Measurements from ENCODE around the gene ITCH. TPM values are rescaled to one million over a fixed set of nuclear protein-coding genes. Genes with fewer than 3 reads are reported as not detected.

The ITCH gene
- total RNA-seq, 1 experiment from 2014 or later: 78.8 TPM

DNA sequence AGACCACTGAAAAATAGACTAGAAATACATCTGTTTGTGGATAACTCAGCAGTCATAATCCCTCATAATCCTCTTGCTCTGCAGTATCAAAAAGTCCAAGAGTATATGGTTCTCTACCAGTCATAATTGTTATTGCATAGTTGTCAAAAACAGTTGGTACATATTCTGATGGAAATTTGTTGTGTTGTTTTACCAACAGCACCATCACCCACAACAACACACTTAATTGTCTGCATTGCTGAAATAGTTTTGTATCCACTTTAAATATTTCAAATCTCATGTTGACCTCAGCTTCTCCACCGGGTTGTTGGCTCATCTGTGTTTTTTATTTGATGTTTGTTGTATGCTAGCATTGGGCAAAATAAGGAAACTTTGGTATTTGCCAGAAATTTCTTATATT, 39.4 kb downstream of the ITCH start:
- H3K4me3 ChIP-seq (replicated peaks in 1 of 2; ENCODE audit: low read depth in 1 of 2, low read length in 2 of 2): no peak overlapping the region
- H3K4me2 ChIP-seq (ENCODE audit: low read length): no peak overlapping the region
- H3K27me3 ChIP-seq (ENCODE audit: insufficient read depth, low read length): no peaks in the 10 kb centered on the region
- no TSS peak for BruUV-seq (replicated peaks)
- no peaks in the 10 kb centered on the region for H4K20me1 ChIP-seq (ENCODE audit: insufficient read depth)
- TF ChIP-seq POLR2A (IDR thresholded peaks at IDR 0.05; ENCODE audit: borderline replicate concordance, extremely low read depth, insufficient read depth, insufficient read length) (no peak), JUND (IDR thresholded peaks at IDR 0.05) (no peak), SRF (IDR thresholded peaks at IDR 0.05; ENCODE audit: low read depth) (no peak), EZH2 (IDR thresholded peaks at IDR 0.05) (no peak), SP1 (IDR thresholded peaks at IDR 0.05; ENCODE audit: low read depth) (no peak), REST (IDR thresholded peaks at IDR 0.05; ENCODE audit: low read depth) (no peak), EGR1 (IDR thresholded peaks at IDR 0.05; ENCODE audit: low read depth) (no peak), ZFX (IDR thresholded peaks at IDR 0.05) (no peak), YY1 (IDR thresholded peaks at IDR 0.05; ENCODE audit: extremely low read depth, insufficient replicate concordance, low read depth, low read length) (no peak), SIN3A (IDR thresholded peaks at IDR 0.05; ENCODE audit: low read depth) (no peak), TCF7L2 (IDR thresholded peaks at IDR 0.05; ENCODE audit: borderline replicate concordance, extremely low read depth, insufficient read depth, insufficient read length) (no peak), CBX3 (IDR thresholded peaks at IDR 0.05; ENCODE audit: low read depth) (no peak), CEBPB (IDR thresholded peaks at IDR 0.05; ENCODE audit: low read depth) (no peak), FOSL1 (IDR thresholded peaks at IDR 0.05; ENCODE audit: low read depth) (no peak), EZH2phosphoT487 (IDR thresholded peaks at IDR 0.05; ENCODE audit: borderline replicate concordance) (no peak)
- TF ChIP-seq, protein P1, sequence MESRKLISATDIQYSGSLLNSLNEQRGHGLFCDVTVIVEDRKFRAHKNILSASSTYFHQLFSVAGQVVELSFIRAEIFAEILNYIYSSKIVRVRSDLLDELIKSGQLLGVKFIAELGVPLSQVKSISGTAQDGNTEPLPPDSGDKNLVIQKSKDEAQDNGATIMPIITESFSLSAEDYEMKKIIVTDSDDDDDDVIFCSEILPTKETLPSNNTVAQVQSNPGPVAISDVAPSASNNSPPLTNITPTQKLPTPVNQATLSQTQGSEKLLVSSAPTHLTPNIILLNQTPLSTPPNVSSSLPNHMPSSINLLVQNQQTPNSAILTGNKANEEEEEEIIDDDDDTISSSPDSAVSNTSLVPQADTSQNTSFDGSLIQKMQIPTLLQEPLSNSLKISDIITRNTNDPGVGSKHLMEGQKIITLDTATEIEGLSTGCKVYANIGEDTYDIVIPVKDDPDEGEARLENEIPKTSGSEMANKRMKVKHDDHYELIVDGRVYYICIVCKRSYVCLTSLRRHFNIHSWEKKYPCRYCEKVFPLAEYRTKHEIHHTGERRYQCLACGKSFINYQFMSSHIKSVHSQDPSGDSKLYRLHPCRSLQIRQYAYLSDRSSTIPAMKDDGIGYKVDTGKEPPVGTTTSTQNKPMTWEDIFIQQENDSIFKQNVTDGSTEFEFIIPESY (IDR thresholded peaks at IDR 0.05; ENCODE audit: extremely low read depth, insufficient replicate concordance, low read length): no peak
- H3K36me3 ChIP-seq (ENCODE audit: control insufficient read depth in 1 of 2, insufficient read depth in 2 of 2, low read length in 2 of 2): peaks cover 0 to 4% of the 10 kb centered on the region in 2 experiments; a peak in 1 of 4 replicates
- no peak overlapping the region for H3K27ac ChIP-seq (ENCODE audit: low read depth, low read length)
- no peak overlapping the region for H3K9ac ChIP-seq (ENCODE audit: low read length)
- no peak overlapping the region for H2AFZ ChIP-seq (ENCODE audit: low read depth, low read length, poor library complexity, severe bottlenecking)
- no peaks in the 10 kb centered on the region for H3K9me3 ChIP-seq (ENCODE audit: control insufficient read depth in 1 of 2, insufficient read depth in 1 of 2, low read depth in 1 of 2, low read length in 2 of 2)
- H3K79me2 ChIP-seq (ENCODE audit: insufficient read depth, low read length): peaks cover 98% of the 10 kb centered on the region
- ChIA-PET POLR2A (no interaction called here), CTCF (no interaction called here), RAD21 (ENCODE audit: low non-redundant PET in 1 of 2, low total read pairs in 2 of 2, uncharacterized antibody in 2 of 2, unreplicated experiment in 2 of 2) (no interaction called here)
- DNase-seq (ENCODE audit: low read depth, low spot score) (no peak), ATAC-seq (no peak)
- intact Hi-C loops (cut with micrococcal nuclease): no loop called here
- H3K4me1 ChIP-seq (ENCODE audit: control insufficient read depth in 1 of 2, insufficient read depth in 2 of 2, low read length in 2 of 2): peaks cover 26 to 49% of the 10 kb centered on the region in 2 experiments
- H3K9me2 ChIP-seq (ENCODE audit: insufficient read depth): no peaks in the 10 kb centered on the region
